ENCODE data around the gene SCN2B.

Gene SCN2B

DNA sequence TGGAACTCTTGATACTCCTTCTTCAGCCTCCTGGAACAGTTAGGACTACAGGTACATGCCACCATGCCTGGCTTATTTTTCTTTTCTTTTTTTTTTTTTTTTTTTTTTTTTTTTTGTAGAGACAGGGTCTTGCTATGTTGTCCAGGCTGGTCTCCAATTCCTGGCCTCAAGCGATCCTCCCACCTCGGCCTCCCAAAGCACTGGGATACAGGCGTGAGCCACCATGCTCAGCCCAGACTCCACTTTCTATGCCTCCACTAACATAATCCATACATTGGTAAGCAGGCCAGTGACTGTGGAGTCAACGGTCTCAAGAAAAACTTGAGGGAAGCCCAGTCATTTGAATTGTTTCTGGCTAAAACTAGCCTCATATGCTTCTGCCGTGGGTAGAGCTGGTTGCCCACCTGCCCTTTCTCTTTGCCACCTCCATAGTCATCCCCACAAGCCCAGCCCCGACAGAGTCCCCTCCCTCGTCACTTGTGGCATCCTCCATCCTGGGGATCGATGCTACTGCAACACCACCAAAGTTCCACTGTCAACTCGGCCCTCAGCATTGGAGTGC lies 2.4 kb downstream of the SCN2B start:
- DNase-seq (ENCODE audit: low read depth): no peak

DNA sequence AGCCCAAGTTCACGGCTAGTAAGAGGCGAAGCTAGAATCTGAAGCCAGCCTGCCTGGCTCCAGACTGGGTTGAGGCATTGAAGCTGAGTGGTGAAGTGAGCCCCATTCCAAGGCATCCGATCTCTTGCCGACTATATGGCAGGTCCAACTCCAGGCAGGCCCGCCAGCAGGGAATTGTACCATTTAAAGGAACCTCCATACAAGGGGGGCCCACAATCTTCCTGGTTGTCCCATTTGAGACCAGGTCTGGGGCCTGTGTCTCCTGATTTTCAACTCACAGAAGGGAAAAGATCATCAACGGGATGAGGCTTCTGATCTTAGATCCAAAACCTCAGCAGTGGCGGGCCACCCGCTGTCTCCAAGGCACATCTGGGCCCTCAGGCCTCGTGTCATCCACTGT lies 4.1 kb downstream of the SCN2B start:
- no peak for DNase-seq (ENCODE audit: low read depth)

DNA sequence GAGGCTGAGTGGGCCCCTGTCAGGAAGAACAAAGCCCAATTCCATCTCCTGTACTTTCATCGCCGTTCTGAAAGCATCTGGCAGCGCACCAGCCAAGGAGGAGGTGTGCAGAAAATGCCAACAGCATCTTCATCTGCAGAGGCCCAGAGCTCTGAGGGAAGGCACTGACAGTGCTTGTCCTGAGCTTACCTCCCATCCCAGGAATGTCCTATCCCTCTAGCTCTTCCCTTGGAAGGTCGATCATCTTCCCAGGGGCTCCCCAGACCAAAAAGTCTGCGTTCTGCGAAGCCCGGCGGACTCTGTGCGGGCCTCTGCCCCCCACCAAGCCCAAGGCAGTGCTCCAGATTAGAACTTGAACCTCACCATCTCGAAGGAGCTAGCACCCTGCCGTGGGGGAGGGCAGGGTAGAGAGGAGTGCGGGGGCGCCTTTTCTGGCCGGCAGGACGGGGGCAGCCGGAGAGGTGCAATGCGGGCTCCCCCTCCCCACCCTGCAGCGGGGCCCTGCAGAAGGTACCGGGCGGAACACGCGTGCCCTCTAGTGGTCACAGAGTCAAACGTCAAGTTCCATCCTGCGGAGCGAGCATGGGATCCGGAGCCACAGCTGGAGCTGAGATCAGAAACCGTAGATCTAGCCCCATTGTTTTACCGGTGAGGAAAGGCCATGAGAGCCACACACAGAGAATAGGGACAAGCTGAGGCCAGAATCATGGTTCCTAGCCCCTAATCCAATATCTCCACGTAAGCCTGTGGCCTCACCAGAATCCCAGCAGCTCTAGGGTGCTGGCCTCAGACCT lies 5.0 kb downstream of the SCN2B start:
- no peak for DNase-seq (ENCODE audit: low read depth)

DNA sequence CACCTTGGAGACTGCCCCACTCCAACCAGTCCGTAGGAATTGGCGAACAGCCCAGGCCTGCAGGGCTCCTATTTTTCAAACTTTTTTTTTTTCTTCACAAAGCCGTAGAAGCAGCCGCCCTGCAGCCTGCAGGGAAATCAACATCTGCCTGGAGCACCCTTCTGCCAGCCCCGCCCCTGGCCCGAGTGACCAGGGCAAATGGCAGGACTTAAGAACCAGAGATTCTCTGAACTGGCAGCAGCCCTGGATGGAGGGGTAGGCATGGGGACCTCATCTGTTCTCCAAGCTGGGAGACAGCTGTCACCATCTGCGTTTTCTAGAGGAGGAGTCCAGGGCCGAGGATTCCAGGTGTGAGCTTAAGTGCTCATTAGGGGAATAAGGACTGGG lies 5.6 kb downstream of the SCN2B start:
- DNase-seq (ENCODE audit: low read depth): no peak

DNA sequence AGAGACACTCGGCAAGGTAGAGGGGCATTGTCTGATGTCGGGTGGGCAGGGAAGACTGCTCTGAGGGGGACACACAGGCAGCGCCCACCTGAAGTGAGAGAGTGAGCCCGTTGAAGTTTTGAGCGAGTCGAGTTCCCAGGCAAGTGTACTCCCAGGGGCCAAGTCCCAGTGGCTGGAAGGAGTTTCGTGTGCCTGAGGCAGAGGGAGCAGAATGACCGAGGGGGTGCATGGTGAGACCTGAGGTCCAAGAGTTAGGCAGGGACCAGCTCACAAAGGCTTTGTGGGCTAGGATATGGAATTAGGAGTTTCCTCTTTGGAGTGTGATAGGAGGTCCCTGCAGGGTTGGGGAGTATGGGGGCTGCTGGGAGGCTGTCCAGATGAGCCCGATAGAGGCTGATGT lies 6.2 kb downstream of the SCN2B start:
- DNase-seq (ENCODE audit: low read depth): no peak

DNA sequence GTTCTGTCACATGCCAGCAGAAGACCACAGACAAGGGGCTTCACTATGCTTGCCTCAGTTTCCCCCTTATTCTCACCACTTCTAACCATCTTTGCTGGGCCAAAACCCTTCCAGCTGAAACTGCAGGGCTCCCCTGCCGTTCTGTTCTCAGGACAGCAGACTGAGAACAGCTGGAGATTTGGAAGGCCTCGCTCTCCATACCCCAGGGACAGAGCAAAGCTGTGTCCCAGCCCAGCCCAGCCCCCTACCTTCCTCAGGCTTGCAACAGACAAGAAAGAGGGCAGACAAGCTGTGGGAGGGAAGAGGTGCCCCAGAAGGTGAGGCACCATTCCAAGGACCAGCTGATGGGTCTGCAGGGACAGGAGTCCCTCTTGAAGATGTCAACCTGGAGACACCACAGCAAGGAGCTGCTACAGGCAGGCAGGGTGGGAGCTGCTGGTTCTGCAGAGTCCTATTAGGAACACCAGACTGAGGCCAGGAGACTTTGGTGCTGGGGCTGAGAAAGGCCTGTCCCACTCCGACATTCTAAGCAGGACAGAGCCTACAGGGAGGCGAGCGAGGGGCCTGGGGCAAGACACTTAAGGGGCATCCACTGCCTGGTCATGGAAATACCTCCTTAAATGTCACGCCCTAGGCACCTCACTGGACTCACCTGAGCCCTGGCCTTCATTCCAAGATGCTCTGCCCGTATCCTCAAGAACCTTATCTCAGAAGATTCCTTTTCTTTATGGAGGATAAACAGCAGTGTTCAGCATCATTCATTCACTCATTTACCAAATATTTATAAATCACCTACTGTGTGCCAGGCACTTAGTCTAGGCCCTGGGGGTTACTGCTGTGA lies 6.9 kb downstream of the SCN2B start:
- DNase-seq (ENCODE audit: low read depth): no peak

DNA sequence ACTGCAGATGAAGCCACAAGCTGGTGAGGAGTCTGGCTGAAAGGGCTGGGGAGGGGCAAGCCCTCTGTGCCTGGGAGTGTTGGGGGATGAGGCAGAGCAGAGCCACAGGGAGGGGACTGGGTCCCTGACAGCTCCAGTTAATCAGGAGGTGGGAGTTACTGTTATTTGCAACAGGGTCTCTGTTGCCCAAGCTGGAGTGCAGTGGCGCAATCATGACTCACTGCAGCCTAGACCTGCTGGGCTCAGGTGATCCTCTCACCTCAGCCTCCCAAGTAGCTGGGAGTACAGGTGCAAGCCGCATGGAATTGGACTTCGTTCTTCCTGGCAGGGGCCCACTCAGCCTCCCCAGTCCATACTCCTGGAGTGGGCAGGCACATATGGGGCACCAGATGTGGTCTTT lies 7.7 kb downstream of the SCN2B start:
- no peak for DNase-seq (ENCODE audit: low read depth)

DNA sequence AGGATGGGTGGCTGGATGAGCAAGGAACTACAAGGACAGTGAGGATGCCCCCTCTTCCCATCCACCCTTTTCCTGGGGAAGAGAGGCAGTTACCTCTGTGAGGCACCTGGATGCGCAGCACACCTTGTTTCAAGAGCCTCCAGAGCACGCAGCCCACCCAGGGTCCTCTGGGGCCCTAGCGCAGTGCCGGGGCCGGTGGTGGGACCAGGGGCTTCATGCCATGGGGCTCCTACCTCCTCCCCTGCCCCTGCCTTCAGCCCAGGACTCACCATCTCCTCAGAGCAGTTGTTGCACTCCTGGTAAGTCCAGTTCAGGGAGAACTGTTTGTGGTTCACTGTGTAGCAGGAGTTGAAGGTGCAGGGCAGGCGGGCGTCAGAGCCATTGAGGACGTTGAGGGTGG lies 8.1 kb downstream of the SCN2B start:
- no peak for DNase-seq (ENCODE audit: low read depth)

DNA sequence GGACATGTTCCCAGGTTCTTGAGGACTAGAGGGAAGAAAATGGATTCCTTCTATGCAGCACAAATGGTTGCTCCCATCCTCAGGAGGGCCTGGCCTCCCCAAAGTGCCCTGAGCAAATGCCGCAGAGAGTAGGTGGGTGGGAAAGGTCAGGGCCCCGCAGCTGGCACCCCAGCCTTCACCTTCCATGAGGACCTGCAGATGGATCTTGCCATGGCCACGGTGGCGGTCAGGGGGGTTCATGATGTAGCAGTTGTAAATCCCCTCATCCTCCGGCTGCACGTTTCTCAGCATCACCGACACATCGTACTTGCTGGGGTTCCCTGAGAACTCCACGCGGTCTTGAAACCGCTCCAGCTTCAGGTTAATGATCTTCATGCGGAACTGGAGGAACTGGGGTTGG lies 8.5 kb downstream of the SCN2B start:
- no peak for DNase-seq (ENCODE audit: low read depth)

DNA sequence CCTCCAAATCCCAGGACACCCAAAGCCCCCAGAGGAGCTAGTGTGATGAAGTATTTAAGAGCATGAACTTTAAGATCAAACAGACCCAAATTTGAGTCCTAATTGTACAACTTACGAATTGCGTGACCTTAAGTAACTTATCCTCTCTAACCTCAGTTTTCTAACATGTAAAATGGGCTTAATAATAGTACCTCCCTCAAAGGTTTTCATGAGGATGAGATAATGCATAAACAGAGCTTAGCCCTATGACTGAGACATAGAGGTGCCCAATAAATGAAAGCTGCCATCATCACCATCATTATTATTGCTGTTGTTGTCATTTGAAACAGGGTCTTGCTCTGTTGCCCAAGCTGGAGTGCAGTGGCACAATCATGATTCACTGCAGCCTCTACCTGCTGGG lies 9.2 kb downstream of the SCN2B start:
- DNase-seq (ENCODE audit: low read depth): no peak

DNA sequence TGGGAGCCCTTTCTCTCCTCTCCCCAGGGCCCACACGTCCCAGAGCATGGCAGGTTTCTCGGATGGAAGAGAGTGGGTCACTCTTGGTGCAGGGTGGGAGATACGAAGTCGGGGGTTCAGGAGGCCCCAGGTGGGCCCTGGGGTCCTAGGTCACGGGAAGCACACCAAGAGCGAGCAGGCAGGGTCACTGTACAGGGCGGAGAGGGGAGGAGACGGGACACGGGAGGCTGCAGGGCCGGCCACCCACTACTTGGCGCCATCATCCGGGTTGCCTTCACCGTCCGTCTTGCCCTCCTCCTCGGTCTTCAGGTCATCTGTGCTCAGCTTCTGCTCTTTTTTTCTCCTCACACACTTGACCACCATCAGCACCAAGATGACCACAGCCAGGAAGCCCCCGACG lies 9.8 kb downstream of the SCN2B start:
- no peak for DNase-seq (ENCODE audit: low read depth)

DNA sequence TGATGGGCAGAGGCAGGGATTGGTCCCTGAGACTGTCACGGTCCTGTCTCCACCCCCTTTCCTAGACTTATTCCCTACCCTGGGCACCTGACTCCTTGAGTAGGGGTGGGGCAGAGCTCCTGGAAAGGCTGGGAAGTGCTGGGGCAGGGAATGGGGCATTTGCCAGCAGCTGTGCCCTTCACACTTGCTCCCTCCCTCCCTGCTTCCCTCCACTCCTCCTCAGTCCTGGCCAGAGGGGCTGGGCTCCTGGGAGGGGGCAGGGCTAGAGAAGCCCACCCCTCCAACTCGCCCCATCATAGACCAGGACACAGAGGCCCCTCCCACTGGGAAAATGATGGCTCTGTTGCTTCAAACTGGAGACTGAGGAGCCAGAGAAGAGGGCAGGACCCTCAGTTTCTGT lies 11.6 kb downstream of the SCN2B start:
- no peak for DNase-seq (ENCODE audit: low read depth)

DNA sequence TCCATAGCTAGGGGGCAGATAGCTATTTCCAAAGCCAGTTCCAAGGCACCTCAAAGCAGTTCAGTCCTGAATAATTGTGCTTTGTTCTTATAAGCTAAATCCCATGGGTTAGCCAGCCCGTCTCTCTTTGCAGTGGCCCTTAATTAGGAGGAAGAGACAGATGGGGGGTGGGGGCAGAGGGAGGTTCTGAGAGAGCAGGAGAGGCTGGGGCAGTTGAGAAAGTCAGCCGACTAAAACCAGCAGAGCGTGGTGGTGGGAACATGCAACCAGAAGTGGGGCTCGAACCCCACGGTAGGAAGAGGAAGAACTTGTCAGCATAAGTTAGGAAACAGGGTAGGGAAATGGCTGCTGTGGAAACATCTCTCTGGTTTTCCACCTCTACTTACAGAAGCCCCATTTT lies 12.9 kb downstream of the SCN2B start:
- DNase-seq (ENCODE audit: low read depth): no peak

DNA sequence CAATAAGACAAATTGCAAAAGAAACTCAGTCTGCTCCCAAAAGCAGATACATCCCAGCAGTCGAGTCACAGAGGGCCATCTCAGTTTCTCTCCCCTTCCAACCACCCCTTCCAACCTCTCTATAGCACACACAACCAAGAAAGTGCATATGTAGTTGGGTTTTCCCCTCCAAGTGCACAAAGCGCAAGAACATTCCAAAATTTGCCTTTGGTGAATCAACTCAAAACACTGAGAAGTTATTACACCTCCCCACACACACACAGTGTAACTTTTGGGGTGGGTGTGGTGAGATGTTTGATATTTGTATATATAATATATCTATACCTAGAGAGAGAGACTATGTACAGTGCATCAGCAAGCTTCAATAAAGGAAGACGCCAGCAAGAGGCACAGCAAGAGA lies 13.6 kb downstream of the SCN2B start:
- DNase-seq (ENCODE audit: low read depth): no peak

DNA sequence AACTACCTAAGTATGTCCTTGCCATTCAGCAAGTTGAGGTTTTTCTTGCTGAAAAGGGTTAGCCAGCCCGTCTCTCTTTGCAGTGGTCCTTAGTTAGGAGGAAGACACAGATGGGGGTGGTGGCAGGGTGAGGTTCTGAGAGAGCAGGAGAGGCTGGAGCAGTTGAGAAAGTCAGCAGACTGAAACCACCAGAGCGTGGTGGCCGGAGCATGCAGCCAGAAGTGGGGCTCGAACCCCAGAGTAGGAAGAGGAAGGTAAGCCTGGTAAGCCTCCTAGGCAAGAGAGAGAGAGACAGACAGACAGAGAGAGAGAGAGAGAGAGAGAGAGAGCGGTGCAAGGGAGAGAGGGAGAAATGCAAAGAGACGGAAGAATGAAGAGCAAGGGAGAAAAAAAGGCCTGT lies 14.7 kb downstream of the SCN2B start:
- no peak for DNase-seq (ENCODE audit: low read depth)

DNA sequence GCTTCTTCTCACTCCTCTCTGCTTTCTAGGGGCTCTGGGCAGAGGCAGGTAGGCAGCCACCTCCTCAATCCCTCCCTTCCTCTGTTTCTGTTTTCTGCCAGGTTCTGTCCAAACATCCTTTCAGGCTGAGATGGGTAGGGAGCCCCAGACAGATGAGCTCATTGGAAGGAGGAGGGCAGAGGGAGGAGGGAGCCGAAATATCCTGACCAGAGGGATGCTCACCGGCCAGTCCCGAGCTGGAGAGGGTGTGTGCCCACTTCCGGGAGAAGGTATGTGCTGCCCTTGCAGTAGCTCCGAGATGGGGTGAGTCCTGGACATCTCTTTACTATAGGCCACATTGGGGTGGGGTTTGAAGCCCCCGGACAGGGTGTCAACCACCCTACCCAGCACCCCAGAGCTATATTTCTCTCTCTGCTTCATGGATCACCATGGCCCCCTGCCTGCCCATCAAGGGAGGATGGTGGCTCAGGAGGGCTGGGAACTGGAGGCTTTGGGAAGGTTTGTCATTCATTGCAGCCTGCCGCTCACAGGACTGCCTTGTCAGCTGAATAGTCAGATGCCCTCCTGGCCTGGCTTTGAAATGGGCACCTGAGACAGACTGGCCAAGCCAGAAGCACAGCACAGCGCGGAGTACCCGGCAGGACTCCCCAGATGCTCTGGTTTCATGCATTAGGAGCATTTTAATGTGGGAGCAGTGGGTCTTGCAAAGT lies 19.1 kb downstream of the SCN2B start:
- DNase-seq (ENCODE audit: low read depth): no peak

DNA sequence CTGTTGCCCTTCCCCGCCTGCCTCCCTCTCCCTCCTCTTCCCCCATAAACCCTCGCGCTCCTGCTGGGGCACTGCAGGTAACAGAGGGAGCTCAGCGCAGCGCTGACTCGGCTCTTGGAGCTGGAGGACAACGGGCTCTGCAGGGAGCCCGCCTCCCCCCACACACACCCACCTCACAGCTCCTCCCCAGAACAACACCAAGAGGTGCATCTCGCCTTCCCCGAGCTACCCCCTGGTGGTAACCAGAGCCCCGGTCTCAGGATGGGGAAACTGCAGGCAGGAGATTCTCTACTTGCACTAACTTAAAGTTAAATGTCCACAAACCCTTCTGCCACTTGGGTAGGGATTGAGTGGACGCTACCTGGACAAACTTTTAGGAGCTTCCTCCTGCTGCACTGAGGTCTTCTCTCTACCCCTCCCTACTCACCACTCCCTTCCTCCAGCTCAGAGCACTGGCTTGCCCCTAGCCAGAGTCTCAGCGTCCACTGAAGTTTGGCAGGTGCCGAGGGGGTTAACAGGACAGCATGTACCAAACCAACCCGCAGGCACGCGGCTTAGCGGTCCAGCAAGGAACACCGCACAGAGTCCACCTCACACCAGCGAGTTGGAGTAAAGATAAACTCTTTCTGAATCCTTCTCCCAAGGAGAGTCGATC lies 19.8 kb downstream of the SCN2B start:
- no peak for DNase-seq (ENCODE audit: low read depth)

DNA sequence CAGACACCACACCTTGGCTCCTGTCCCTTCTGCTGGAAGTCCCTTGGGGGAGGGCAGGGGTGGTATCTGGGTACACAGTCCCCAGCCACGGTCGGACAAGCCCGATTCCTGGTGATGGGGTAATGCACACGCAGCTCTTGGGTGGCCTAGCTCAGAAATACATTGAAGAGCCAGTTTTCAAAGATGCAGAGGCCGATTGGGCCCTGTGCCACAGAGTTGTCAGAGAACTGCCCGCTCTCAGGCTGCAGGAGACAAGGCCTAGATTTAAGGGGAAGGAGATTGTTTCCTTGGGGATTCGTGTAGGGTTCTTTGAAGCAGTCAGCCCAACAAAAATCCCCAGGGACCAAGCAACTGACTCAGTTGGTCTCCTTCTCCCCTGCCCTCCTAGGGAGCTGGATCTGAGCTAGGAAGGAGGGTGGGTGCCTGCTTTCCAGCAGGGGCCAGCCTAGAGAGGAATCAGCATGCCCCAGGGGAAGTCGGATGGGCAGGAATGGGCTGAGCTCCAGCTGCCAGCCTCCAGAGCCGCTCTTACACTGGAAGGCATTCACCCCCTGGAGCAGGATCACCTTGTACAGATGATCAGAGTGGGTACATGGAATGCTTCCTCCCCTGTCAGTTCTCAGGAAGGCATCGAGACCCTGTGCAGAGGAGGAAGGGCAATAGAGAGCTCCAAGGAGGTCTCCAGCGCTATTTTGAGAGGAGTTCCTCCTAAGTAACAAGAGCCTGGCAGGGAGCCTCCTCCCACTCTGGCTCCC lies 20.5 kb downstream of the SCN2B start:
- DNase-seq (ENCODE audit: low read depth): no peak

DNA sequence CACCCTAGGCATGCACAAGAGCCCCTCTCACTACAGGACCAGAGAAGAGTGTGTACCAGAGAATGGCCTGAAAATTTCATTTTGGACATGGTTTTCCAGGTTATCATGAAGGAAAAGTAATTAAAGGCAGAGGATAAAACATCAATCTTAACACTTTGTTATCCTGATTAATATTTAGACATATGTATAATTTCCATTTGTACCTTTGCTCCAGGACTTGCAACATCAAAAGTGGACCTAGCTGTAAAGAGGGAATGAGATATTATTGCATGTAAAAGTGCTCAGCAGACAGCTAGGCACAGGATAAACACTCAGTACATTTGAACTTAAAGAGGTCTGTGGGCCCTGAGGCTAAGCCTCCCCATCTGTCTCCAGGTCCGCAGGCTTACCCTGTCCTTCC lies 21.8 kb downstream of the SCN2B start:
- no peak for DNase-seq (ENCODE audit: low read depth)

DNA sequence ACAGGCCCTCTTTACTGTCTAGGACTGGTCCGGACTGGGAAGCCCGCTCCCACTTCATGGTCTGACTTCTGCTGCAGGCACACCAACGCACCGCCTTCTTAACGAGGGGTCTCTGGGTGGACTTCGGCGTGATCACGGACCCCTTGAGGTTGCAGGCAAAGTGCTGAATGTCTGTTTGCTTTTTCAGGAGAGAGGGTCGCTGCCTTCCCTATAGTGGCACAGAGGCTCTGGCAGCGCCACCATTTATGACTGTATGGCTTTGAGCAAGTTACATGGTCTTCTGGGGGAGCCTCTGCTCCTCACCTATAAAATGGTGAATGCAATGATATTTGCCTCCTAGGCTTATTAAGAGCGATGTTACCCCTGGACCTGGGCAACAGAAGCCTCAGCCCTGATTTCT lies 22.5 kb downstream of the SCN2B start:
- DNase-seq (ENCODE audit: low read depth): no peak

DNA sequence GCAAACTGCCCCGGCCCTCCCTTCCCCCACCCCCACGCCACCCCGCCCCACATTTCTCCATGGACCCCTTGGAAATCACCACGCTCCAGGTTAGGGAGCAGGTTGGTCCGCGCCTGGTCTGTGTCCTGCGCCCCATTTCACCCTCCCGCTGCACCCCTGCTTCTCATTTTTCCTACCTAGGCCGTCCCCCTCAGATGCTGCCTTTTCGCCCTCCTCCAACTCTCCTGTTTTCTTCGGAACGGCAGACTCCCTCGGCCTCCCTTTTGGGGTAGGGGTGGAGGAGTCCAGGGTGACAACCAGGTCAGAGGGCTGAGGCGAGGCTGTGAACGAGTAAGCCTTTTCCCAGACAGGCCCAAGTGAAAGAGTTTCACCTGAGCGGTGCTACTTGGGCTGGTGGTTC lies 22.9 kb downstream of the SCN2B start:
- DNase-seq (ENCODE audit: low read depth): no peak

Measured in HS-27A (cell line).